ENCODE data around the gene MRPS27.
A peak's percentile ranks its signal among the peaks of the same experiment; 100 is the strongest.

The MRPS27 gene

GRCh38 chr5:72314571-72315172 lies 5.4 kb downstream of the MRPS27 start:
- TF ChIP-seq TAF1 (IDR thresholded peaks at IDR 0.05; ENCODE audit: borderline replicate concordance, insufficient read depth, low read length) (no peak), SIN3A (IDR thresholded peaks at IDR 0.05; ENCODE audit: borderline replicate concordance, insufficient read depth, low read length) (no peak), POLR2AphosphoS5 (IDR thresholded peaks at IDR 0.05; ENCODE audit: low read depth, low read length) (no peak), REST (IDR thresholded peaks at IDR 0.05; ENCODE audit: insufficient read depth in 1 of 2, low read depth in 2 of 2, low read length in 2 of 2) (no peak), FOXP2 (optimal IDR thresholded peaks at IDR 0.05; ENCODE audit: borderline replicate concordance, extremely low read depth, extremely low read length, insufficient read depth) (no peak)

GRCh38 chr5:72313141-72313540 lies 6.9 kb downstream of the MRPS27 start:
- TF ChIP-seq TAF1 (IDR thresholded peaks at IDR 0.05; ENCODE audit: borderline replicate concordance, insufficient read depth, low read length) (no peak), FOXP2 (optimal IDR thresholded peaks at IDR 0.05; ENCODE audit: borderline replicate concordance, extremely low read depth, extremely low read length, insufficient read depth) (no peak), SIN3A (IDR thresholded peaks at IDR 0.05; ENCODE audit: borderline replicate concordance, insufficient read depth, low read length) (no peak), REST (IDR thresholded peaks at IDR 0.05; ENCODE audit: insufficient read depth in 1 of 2, low read depth in 2 of 2, low read length in 2 of 2) (no peak), POLR2AphosphoS5 (IDR thresholded peaks at IDR 0.05; ENCODE audit: low read depth, low read length) (no peak)

GRCh38 chr5:72308853-72309191 lies 11.2 kb downstream of the MRPS27 start:
- no peak for TF ChIP-seq FOXP2 (optimal IDR thresholded peaks at IDR 0.05; ENCODE audit: borderline replicate concordance, extremely low read depth, extremely low read length, insufficient read depth)
- TF ChIP-seq SIN3A (IDR thresholded peaks at IDR 0.05; ENCODE audit: borderline replicate concordance, insufficient read depth, low read length) = no peak
- TF ChIP-seq POLR2AphosphoS5 (IDR thresholded peaks at IDR 0.05; ENCODE audit: low read depth, low read length) = no peak
- TF ChIP-seq REST (IDR thresholded peaks at IDR 0.05; ENCODE audit: insufficient read depth in 1 of 2, low read depth in 2 of 2, low read length in 2 of 2) = no peak
- no peak for TF ChIP-seq TAF1 (IDR thresholded peaks at IDR 0.05; ENCODE audit: borderline replicate concordance, insufficient read depth, low read length)

GRCh38 chr5:72307968-72308852 lies 11.8 kb downstream of the MRPS27 start:
- TF ChIP-seq SIN3A (IDR thresholded peaks at IDR 0.05; ENCODE audit: borderline replicate concordance, insufficient read depth, low read length) (0 out of 2 replicates have a peak, but pooled peaks have one; percentile 37), POLR2AphosphoS5 (IDR thresholded peaks at IDR 0.05; ENCODE audit: low read depth, low read length) (peak; percentile 93), REST (IDR thresholded peaks at IDR 0.05; ENCODE audit: insufficient read depth in 1 of 2, low read depth in 2 of 2, low read length in 2 of 2) (no peak), FOXP2 (optimal IDR thresholded peaks at IDR 0.05; ENCODE audit: borderline replicate concordance, extremely low read depth, extremely low read length, insufficient read depth) (peak; percentile 64), TAF1 (IDR thresholded peaks at IDR 0.05; ENCODE audit: borderline replicate concordance, insufficient read depth, low read length) (peak; percentile 57; the same call in 1 of the 2 replicates)
